ENCODE data around the gene TBX5. TPM values are rescaled to one million over a fixed set of nuclear protein-coding genes. Genes with fewer than 3 reads are reported as not detected.

The TBX5 gene
- total RNA-seq, 5 donors from 2014 or later (not counting 1 experiment from before 2014, with no cell fraction given): 0.13 TPM; not detected in 4

DNA sequence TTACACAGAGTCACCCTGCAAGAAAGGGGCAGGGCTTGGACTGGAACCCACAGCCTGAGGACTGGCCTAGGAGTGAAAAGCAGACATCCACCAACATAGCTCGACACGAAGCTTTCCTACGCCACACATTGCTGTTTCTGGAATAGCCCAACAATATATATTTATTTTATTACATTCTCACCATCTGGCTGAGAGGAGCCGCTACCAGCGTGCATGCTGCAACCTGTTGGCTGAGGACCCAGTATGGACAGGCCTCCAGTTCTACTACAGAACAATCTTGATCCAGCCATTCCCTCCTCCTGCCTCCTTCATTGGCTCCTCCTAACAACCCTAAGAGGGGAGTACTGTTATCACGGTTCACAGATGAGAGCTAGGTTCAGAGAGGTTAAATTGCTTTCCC, 35.6 kb upstream of the TBX5 start:
- H3K27ac ChIP-seq (ENCODE audit: low read length): no peak overlapping the region
- CTCF ChIA-PET: interaction anchor here in 1 of 2 donors (0.5 kb wide), 1 partner anchor 1944 kb away, joined by 7 read pairs; no protein-coding TSS in a partner anchor
- Mint-ChIP-seq H3K27me3 (peaks cover 71 to 81% of the 10 kb centered on the region in 2 donors), H3K4me3 (no peak overlapping the region), H3K9me3 (peaks cover 0 to 4% (median 2%) of the 10 kb centered on the region in 3 donors), H3K36me3 (no peaks in the 10 kb centered on the region), H3K27ac (no peak overlapping the region), H3K4me1 (no peaks in the 10 kb centered on the region)
- no peak for DNase-seq
- WGBS (ENCODE audit: insufficient coverage): 10% methylated on average over 3 of the region's 6 CpGs
- peaks cover 35 to 63% of the 10 kb centered on the region in 2 experiments for H3K27me3 ChIP-seq (replicated peaks in 1 of 2; ENCODE audit: control insufficient read depth in 2 of 2, extremely low read depth in 1 of 2, insufficient read depth in 2 of 2, low read length in 1 of 2)
- no peak overlapping the region for H3K4me3 ChIP-seq (ENCODE audit: control insufficient read depth in 1 of 2, extremely low read depth in 1 of 2, low read length in 1 of 2)
- no peak for ATAC-seq (replicated peaks in 1 of 4)
- POLR2A ChIA-PET: no interaction called here
- H3K4me1 ChIP-seq (ENCODE audit: control insufficient read depth in 1 of 2, extremely low read depth in 1 of 2, insufficient read depth in 2 of 2, low read length in 2 of 2): no peaks in the 10 kb centered on the region
- H3K36me3 ChIP-seq (ENCODE audit: control insufficient read depth in 2 of 2, extremely low read depth in 1 of 2, insufficient read depth in 1 of 2, low read length in 1 of 2): no peaks in the 10 kb centered on the region
- H3K9me3 ChIP-seq: no peaks in the 10 kb centered on the region

DNA sequence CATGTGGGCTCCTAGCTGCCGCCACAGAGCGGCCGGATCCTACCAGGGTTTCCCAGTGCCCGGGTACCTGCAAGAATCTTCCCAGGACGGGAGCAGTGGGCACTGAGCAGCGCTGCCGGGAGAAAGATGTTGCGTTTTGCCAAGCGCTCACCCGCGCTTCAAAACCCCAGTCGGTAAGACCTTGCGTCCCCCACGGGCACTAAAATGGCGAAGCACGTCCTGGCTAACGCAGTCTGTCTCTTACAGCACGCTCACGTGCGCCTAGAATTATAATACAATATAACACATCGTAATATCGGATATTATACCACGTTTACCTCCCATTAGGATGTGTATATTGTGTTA, 35.1 kb upstream of the TBX5 start:
- H3K4me3 Mint-ChIP-seq: no peak overlapping the region
- H3K9me3 Mint-ChIP-seq: peaks cover 0 to 4% (median 4%) of the 10 kb centered on the region in 3 donors
- Histone ChIP-seq H3K27ac (ENCODE audit: low read length) (no peak overlapping the region), H3K36me3 (ENCODE audit: control insufficient read depth in 2 of 2, extremely low read depth in 1 of 2, insufficient read depth in 1 of 2, low read length in 1 of 2) (no peaks in the 10 kb centered on the region), H3K9me3 (no peaks in the 10 kb centered on the region), H3K4me3 (ENCODE audit: control insufficient read depth in 1 of 2, extremely low read depth in 1 of 2, low read length in 1 of 2) (no peak overlapping the region), H3K4me1 (ENCODE audit: control insufficient read depth in 1 of 2, extremely low read depth in 1 of 2, insufficient read depth in 2 of 2, low read length in 2 of 2) (no peaks in the 10 kb centered on the region), H3K27me3 (replicated peaks in 1 of 2; ENCODE audit: control insufficient read depth in 2 of 2, extremely low read depth in 1 of 2, insufficient read depth in 2 of 2, low read length in 1 of 2) (peaks cover 31 to 61% of the 10 kb centered on the region in 2 experiments)
- ChIA-PET POLR2A (no interaction called here), CTCF (no interaction called here)
- 12% methylated on average over 14 of the region's 23 CpGs for WGBS (ENCODE audit: insufficient coverage)
- no peak overlapping the region for H3K27ac Mint-ChIP-seq
- H3K27me3 Mint-ChIP-seq: peaks cover 74 to 79% of the 10 kb centered on the region in 2 donors
- no peaks in the 10 kb centered on the region for H3K4me1 Mint-ChIP-seq
- ATAC-seq (replicated peaks in 1 of 4) (no peak), DNase-seq (no peak)
- no peaks in the 10 kb centered on the region for H3K36me3 Mint-ChIP-seq

DNA sequence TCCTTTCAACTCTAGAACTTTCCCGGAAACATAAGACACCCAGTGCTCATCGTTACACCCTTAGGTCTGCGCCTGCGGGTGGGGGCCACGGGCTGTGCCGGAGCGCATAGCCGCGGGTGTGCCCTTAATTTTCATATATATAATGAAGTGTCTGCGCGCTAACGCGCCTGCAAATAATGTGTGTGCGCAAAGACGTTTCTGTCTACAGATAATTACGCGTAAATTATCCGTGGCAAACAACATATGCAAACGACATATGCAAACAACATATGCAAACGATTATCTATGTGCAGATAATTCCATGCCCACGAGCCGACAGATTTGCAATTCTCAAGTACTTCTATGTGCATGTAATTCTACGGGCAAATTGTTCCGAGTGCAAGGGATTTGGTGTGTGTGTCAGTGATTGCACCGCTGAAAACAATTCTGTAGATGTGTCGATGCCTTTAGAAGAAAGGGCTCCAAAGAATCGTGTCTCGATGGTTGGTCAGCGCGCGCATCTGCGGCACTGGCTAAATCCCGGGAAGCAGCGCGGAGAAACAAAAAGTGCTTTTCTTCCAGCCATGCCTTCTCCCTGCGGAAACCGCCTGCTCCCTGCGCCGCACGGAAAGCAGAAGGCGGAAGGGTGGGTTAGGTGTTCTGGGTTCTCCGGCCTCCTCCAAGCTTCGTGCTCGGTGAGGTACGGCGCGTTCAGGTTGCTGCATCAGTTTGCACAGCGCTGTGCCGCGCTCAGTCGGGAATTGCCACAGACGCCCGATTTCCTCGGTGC, 34.5 kb upstream of the TBX5 start:
- H3K4me1 Mint-ChIP-seq: no peaks in the 10 kb centered on the region
- H3K36me3 Mint-ChIP-seq: no peaks in the 10 kb centered on the region
- ATAC-seq (replicated peaks in 1 of 4): no peak
- Histone ChIP-seq H3K9me3 (no peaks in the 10 kb centered on the region), H3K4me3 (ENCODE audit: control insufficient read depth in 1 of 2, extremely low read depth in 1 of 2, low read length in 1 of 2) (no peak overlapping the region), H3K27ac (ENCODE audit: low read length) (no peak overlapping the region), H3K4me1 (ENCODE audit: control insufficient read depth in 1 of 2, extremely low read depth in 1 of 2, insufficient read depth in 2 of 2, low read length in 2 of 2) (no peaks in the 10 kb centered on the region), H3K27me3 (replicated peaks in 1 of 2; ENCODE audit: control insufficient read depth in 2 of 2, extremely low read depth in 1 of 2, insufficient read depth in 2 of 2, low read length in 1 of 2) (peaks cover 30 to 57% of the 10 kb centered on the region in 2 experiments), H3K36me3 (ENCODE audit: control insufficient read depth in 2 of 2, extremely low read depth in 1 of 2, insufficient read depth in 1 of 2, low read length in 1 of 2) (no peaks in the 10 kb centered on the region)
- no peak overlapping the region for H3K27ac Mint-ChIP-seq
- POLR2A ChIA-PET: no interaction called here
- no peak overlapping the region for H3K4me3 Mint-ChIP-seq
- H3K27me3 Mint-ChIP-seq: peaks cover 73 to 74% of the 10 kb centered on the region in 2 donors
- 7% methylated on average over 34 of the region's 54 CpGs for WGBS (ENCODE audit: insufficient coverage)
- peaks cover 0 to 4% (median 4%) of the 10 kb centered on the region in 3 donors for H3K9me3 Mint-ChIP-seq
- CTCF ChIA-PET: no interaction called here
- DNase-seq: no peak

- Mint-ChIP-seq H3K27me3 (peaks cover 68 to 71% of the 10 kb centered on the region in 2 donors), H3K9me3 (peaks cover 0 to 4% (median 4%) of the 10 kb centered on the region in 3 donors), H3K4me1 (no peaks in the 10 kb centered on the region), H3K27ac (no peak overlapping the region), H3K4me3 (no peak overlapping the region), H3K36me3 (no peaks in the 10 kb centered on the region)
- Histone ChIP-seq H3K27ac (ENCODE audit: low read length) (no peak overlapping the region), H3K4me1 (ENCODE audit: control insufficient read depth in 1 of 2, extremely low read depth in 1 of 2, insufficient read depth in 2 of 2, low read length in 2 of 2) (no peaks in the 10 kb centered on the region), H3K27me3 (replicated peaks in 1 of 2; ENCODE audit: control insufficient read depth in 2 of 2, extremely low read depth in 1 of 2, insufficient read depth in 2 of 2, low read length in 1 of 2) (peaks cover 29 to 52% of the 10 kb centered on the region in 2 experiments), H3K36me3 (ENCODE audit: control insufficient read depth in 2 of 2, extremely low read depth in 1 of 2, insufficient read depth in 1 of 2, low read length in 1 of 2) (no peaks in the 10 kb centered on the region), H3K4me3 (ENCODE audit: control insufficient read depth in 1 of 2, extremely low read depth in 1 of 2, low read length in 1 of 2) (no peak overlapping the region), H3K9me3 (no peaks in the 10 kb centered on the region)
- POLR2A ChIA-PET: no interaction called here
- ATAC-seq (replicated peaks in 1 of 4): no peak
- CTCF ChIA-PET: no interaction called here
- DNase-seq: no peak
- 3% methylated on average over 19 of the region's 19 CpGs for WGBS (ENCODE audit: insufficient coverage)
Measured at GRCh38 chr12:114439817-114440216, 33.9 kb upstream of the TBX5 start.

DNA sequence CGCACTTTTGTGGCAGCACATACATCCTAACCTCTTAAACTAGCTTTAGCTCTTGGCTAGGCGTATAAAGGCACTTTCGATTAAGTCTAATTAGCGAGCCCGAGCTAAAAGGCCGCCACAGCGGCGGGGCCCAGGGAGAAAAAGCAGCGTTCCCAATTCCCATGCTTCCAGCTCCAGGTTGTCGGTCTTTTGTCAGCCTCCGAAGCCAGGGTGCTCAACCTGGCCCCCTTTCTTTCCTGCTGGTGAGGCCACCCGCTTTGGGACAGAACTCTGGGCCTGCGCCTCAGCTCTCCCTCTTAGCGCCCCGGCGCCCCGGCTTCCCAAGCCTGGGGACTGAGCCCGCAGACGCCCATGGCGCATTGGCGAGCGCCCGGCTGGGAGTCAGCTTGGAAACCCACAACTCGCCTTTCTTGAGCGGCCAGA, 33.3 kb upstream of the TBX5 start:
- Mint-ChIP-seq H3K4me1 (no peaks in the 10 kb centered on the region), H3K9me3 (peaks cover 0 to 4% (median 4%) of the 10 kb centered on the region in 3 donors), H3K4me3 (no peak overlapping the region), H3K36me3 (no peaks in the 10 kb centered on the region), H3K27ac (no peak overlapping the region), H3K27me3 (peaks cover 62 to 68% of the 10 kb centered on the region in 2 donors)
- H3K4me3 ChIP-seq (ENCODE audit: control insufficient read depth in 1 of 2, extremely low read depth in 1 of 2, low read length in 1 of 2): no peak overlapping the region
- ATAC-seq (replicated peaks in 1 of 4) (no peak), DNase-seq (no peak)
- POLR2A ChIA-PET: no interaction called here
- no peaks in the 10 kb centered on the region for H3K4me1 ChIP-seq (ENCODE audit: control insufficient read depth in 1 of 2, extremely low read depth in 1 of 2, insufficient read depth in 2 of 2, low read length in 2 of 2)
- 5% methylated on average over 16 of the region's 25 CpGs for WGBS (ENCODE audit: insufficient coverage)
- CTCF ChIA-PET: no interaction called here
- H3K9me3 ChIP-seq: no peaks in the 10 kb centered on the region
- H3K36me3 ChIP-seq (ENCODE audit: control insufficient read depth in 2 of 2, extremely low read depth in 1 of 2, insufficient read depth in 1 of 2, low read length in 1 of 2): no peaks in the 10 kb centered on the region
- H3K27me3 ChIP-seq (replicated peaks in 1 of 2; ENCODE audit: control insufficient read depth in 2 of 2, extremely low read depth in 1 of 2, insufficient read depth in 2 of 2, low read length in 1 of 2): peaks cover 23 to 48% of the 10 kb centered on the region in 2 experiments
- H3K27ac ChIP-seq (ENCODE audit: low read length): no peak overlapping the region

DNA sequence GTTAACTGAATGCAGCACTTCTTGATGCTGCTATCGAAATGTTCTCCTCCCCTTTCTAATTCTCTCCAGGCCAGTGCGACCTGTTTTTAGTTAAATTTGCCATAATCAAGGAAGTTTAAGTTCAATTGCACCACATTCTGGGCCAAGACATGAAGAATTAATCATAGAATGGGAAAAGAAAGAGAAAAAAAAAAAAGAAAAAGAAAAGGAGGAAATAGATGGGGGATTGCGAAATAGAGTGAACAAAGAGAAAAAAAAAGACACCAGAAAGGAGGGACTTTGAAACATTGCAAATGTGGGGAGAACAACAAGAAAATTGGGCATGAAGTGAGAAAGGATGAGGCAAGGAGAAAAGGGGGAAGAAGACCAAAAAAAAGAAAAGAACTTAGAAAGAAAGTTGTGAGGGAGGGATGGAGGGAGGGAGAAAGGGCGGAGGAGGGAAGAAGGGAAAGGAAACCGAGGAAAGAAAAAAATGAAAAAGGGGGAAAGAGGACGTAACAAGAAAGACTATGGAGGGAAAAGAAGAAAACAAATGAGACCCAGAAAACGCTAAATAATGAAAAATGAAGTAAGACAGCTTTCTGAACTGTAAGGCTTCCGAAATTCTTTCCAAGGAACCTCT, 32.8 kb upstream of the TBX5 start:
- ChIA-PET CTCF (no interaction called here), POLR2A (no interaction called here)
- Histone ChIP-seq H3K36me3 (ENCODE audit: control insufficient read depth in 2 of 2, extremely low read depth in 1 of 2, insufficient read depth in 1 of 2, low read length in 1 of 2) (no peaks in the 10 kb centered on the region), H3K27ac (ENCODE audit: low read length) (no peak overlapping the region), H3K4me3 (ENCODE audit: control insufficient read depth in 1 of 2, extremely low read depth in 1 of 2, low read length in 1 of 2) (no peak overlapping the region), H3K27me3 (replicated peaks in 1 of 2; ENCODE audit: control insufficient read depth in 2 of 2, extremely low read depth in 1 of 2, insufficient read depth in 2 of 2, low read length in 1 of 2) (peaks cover 23 to 43% of the 10 kb centered on the region in 2 experiments), H3K9me3 (no peaks in the 10 kb centered on the region), H3K4me1 (ENCODE audit: control insufficient read depth in 1 of 2, extremely low read depth in 1 of 2, insufficient read depth in 2 of 2, low read length in 2 of 2) (no peaks in the 10 kb centered on the region)
- Mint-ChIP-seq H3K36me3 (no peaks in the 10 kb centered on the region), H3K9me3 (peaks cover 0 to 4% (median 4%) of the 10 kb centered on the region in 3 donors), H3K27ac (no peak overlapping the region), H3K27me3 (peaks cover 59 to 66% of the 10 kb centered on the region in 2 donors), H3K4me1 (no peaks in the 10 kb centered on the region), H3K4me3 (no peak overlapping the region)
- no peak for ATAC-seq (replicated peaks in 1 of 4)
- no peak for DNase-seq
- 9% methylated on average over 5 of the region's 8 CpGs for WGBS (ENCODE audit: insufficient coverage)
